Activated B cell treated with CpG ODN at 0.5 μM for 24 hours (primary cell): ENCODE measurements around the gene ULK2. TPM values are rescaled to one million over a fixed set of nuclear protein-coding genes. Genes with fewer than 3 reads are reported as not detected.

Experiments used
- ATAC-seq: fragments of 200-7000 bp; cut with Tn5 transposase; one replicate; pipeline ENCODE4 v1.10.0; 2021; ENCODE audit warnings: low read depth, mild to moderate bottlenecking, moderate library complexity
- CTCF ChIA-PET: fragments of 350-600 bp; sonication (Branson Sonifier 250); formaldehyde crosslinking; loops from one replicate; lab custom pipeline; 2021; ENCODE audit warnings: antibody characterized with exemption; lab: Charles Lee
- POLR2A ChIA-PET: fragments of 350-600 bp; sonication (Branson Sonifier 250); formaldehyde crosslinking; loops from one replicate; lab custom pipeline; 2021; ENCODE audit warnings: antibody characterized with exemption; lab: Charles Lee
- DNase-seq: peaks from one replicate; pipeline ENCODE4 v3.0.0; 2022
- H3K27ac Mint-ChIP-seq: one replicate; pipeline ENCODE4 v1.8.0; 2020; ENCODE audit warnings: mixed read lengths
- H3K27me3 Mint-ChIP-seq: one replicate; pipeline ENCODE4 v1.8.0; 2021; ENCODE audit warnings: mixed read lengths
- H3K36me3 Mint-ChIP-seq: one replicate; pipeline ENCODE4 v1.8.0; 2021; ENCODE audit warnings: low read depth, mixed read lengths
- H3K4me1 Mint-ChIP-seq: one replicate; pipeline ENCODE4 v1.8.0; 2021; ENCODE audit warnings: mixed read lengths
- H3K4me3 Mint-ChIP-seq: one replicate; pipeline ENCODE4 v1.8.0; 2020; ENCODE audit warnings: mild to moderate bottlenecking, mixed read lengths
- H3K9me3 Mint-ChIP-seq: one replicate; pipeline ENCODE4 v1.8.0; 2020; ENCODE audit warnings: mixed read lengths
- CTCF ChIP-seq: fragments of 200-600 bp; IDR thresholded peaks from one replicate; pipeline ENCODE4 v1.8.0; 2022; ENCODE audit warnings: antibody characterized with exemption, mild to moderate bottlenecking
- intact Hi-C: fragments of 100-400 bp; cut with micrococcal nuclease; formaldehyde crosslinking; loops from one replicate; pipeline ENCODE4 v1.15.1; 2024
- total RNA-seq: library from RNA; stranded (reverse); gene quantifications from 2 replicates; pipeline ENCODE4 v1.2.3, GENCODE V29; 2022

Gene ULK2
- total RNA-seq, 1 donor from 2014 or later: 3.0 TPM

GRCh38 chr17:19759568-19760549 is 107.9 kb downstream of the ULK2 start:
- H3K27ac Mint-ChIP-seq: no peak overlapping the region
- no peaks in the 10 kb centered on the region for H3K9me3 Mint-ChIP-seq
- H3K27me3 Mint-ChIP-seq: no peaks in the 10 kb centered on the region
- no peak for TF ChIP-seq CTCF
- intact Hi-C loops: loop anchor here (5.0 kb wide), 1 partner anchor 383 kb away; the partner anchor contains the start of gene MAPK7
- ChIA-PET CTCF (interaction anchor here (0.9 to 3.3 kb wide), 2 partner anchors 15 to 246 kb away, joined by 3 to 18 read pairs; no protein-coding TSS in a partner anchor), POLR2A (interaction anchor here (0.6 kb wide), 1 partner anchor 1134 kb away, joined by 4 read pairs; no protein-coding TSS in a partner anchor)
- no peaks in the 10 kb centered on the region for H3K36me3 Mint-ChIP-seq
- DNase-seq (no peak), ATAC-seq (no peak)
- H3K4me1 Mint-ChIP-seq: peaks cover 18% of the 10 kb centered on the region
- no peak overlapping the region for H3K4me3 Mint-ChIP-seq

GRCh38 chr17:19757536-19758180 is 110.1 kb downstream of the ULK2 start:
- DNase-seq (no peak), ATAC-seq (no peak)
- Mint-ChIP-seq H3K27ac (no peak overlapping the region), H3K27me3 (peaks cover 1% of the 10 kb centered on the region), H3K4me3 (no peak overlapping the region), H3K36me3 (no peaks in the 10 kb centered on the region), H3K4me1 (peaks cover 40% of the 10 kb centered on the region), H3K9me3 (no peaks in the 10 kb centered on the region)
- POLR2A ChIA-PET: no interaction called here
- TF ChIP-seq CTCF: no peak
- CTCF ChIA-PET: interaction anchor here (0.8 kb wide), 1 partner anchor 9 kb away, joined by 3 read pairs; no protein-coding TSS in a partner anchor
- intact Hi-C loops: loop anchor here (5.0 kb wide), 1 partner anchor 380 kb away; the partner anchor contains the start of gene MAPK7

- H3K4me3 Mint-ChIP-seq: no peak overlapping the region
- no peak for TF ChIP-seq CTCF
- ChIA-PET POLR2A (interaction anchor here (1.1 to 2.1 kb wide), 2 partner anchors 108 to 247 kb away, joined by 3 to 15 read pairs; partner anchors contain the start of gene ALDH3A2), CTCF (interaction anchor here (1.0 to 4.5 kb wide), 4 partner anchors 8 to 393 kb away, joined by 3 to 33 read pairs (median 7); partner anchors contain the start of genes B9D1 and MAPK7)
- H3K27ac Mint-ChIP-seq: peak overlapping the region; percentile 83
- H3K36me3 Mint-ChIP-seq: no peaks in the 10 kb centered on the region
- ATAC-seq: no peak
- DNase-seq: no peak
- H3K4me1 Mint-ChIP-seq: peaks cover 45% of the 10 kb centered on the region
- no peaks in the 10 kb centered on the region for H3K9me3 Mint-ChIP-seq
- peaks cover 3% of the 10 kb centered on the region for H3K27me3 Mint-ChIP-seq
- intact Hi-C loops: loop anchor here (5.0 kb wide), 1 partner anchor 379 kb away; the partner anchor contains the start of gene MAPK7
These were observed 111.2 kb downstream of the ULK2 start for GRCh38 chr17:19756546-19756945.

DNA sequence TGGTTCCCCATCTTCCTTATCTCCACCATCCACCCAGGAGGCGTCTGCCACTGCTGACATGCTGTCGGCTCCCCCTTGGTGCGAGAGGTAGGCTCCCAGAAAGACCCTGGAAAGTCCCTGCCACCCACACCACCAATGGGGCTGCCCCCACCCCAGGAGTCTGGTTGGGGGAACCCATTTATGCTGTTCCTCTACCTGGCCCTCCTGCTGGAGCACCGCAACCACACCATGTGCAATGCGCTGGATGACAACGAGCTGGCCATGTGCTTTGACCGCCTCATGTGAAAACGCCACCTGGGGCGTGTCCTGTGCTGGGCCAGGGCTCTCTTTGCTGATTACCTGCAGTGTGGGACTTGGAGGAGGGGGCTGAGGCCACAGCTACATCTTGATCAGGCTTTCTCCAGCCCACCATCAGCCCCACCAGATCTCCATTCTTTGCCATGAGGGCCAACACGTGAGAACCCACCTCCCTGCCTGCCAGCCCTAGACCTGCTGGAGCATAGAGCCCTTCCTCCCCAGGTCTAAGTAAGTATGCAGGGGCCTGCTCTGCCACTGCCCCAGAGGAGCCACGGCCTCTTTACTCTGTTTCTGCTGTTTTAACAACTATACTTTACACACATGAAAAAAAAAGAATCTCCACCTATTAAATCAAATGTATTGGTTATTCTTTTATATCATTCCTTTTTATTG is 111.8 kb downstream of the ULK2 start:
- H3K36me3 Mint-ChIP-seq: no peaks in the 10 kb centered on the region
- intact Hi-C loops: loop anchor here (2.0 to 5.0 kb wide), 2 partner anchors 107 to 379 kb away; partner anchors contain the start of genes ALDH3A2 and MAPK7
- H3K9me3 Mint-ChIP-seq: no peaks in the 10 kb centered on the region
- peak overlapping the region; percentile 64 for H3K4me3 Mint-ChIP-seq
- peak; percentile 37 for ATAC-seq
- peaks cover 45% of the 10 kb centered on the region for H3K4me1 Mint-ChIP-seq
- H3K27me3 Mint-ChIP-seq: peaks cover 7% of the 10 kb centered on the region
- POLR2A ChIA-PET: interaction anchor here (0.5 to 2.1 kb wide), 3 partner anchors 8 to 247 kb away, joined by 3 to 15 read pairs (median 4); partner anchors contain the start of gene ALDH3A2
- peak overlapping the region; percentile 83 for H3K27ac Mint-ChIP-seq
- DNase-seq: no peak
- TF ChIP-seq CTCF: no peak
- CTCF ChIA-PET: interaction anchor here (0.7 to 4.5 kb wide), 6 partner anchors 8 to 393 kb away, joined by 3 to 33 read pairs (median 6); partner anchors contain the start of genes B9D1 and MAPK7
